Stimulated activated CD4-positive, alpha-beta T cell treated with anti-CD3 and anti-CD28 coated beads, TNF-alpha, amount 100 ng/mL, for 24 hours (primary cell): ENCODE results near the gene RUVBL2.

Experiments used
- DNase-seq, 3 experiments: peaks; one replicate each; pipeline ENCODE4 v3.0.0-alpha.2; 2020; ENCODE audit warnings: low read depth in 3 of 3

Gene RUVBL2

DNA sequence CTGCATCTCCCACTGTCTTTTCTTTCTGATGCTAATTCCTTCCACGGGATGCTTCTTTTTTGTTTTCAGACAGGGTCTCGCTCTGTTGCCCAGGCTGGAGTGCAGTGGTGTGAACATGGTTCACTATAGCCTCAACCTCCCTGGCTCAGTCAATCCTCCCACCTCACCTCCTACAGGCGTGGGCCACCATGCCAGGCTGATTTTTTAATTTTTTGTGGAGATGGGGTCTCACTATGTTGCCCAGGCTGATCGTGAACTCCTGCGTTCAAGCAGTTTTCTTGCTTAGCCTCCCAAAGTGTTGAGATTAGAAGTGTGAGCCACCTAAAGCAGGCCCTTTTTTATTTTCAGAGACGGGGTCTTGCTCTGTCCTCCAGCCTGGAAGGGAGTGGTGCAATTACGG is 5.4 kb upstream of the RUVBL2 start:
- DNase-seq: no peak

DNA sequence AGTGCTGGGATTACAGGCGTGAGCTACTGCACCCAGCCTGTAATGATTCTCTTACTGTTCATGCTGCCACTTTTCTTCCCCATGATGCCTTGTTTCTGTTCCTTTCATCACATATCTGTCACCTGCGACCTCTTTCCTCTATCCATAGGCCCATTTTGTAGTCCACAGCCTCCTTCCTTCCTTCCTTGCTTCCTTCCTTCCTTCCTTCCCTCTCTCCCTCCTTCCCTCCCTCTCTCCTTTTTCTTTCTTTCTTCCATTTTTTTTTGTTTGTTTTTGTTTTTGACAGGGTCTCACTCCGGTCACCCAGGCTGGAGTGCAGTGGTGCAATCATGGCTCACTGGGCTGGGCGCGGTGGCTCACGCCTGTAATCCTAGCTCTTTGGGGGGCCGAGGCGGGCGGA is 4.8 kb upstream of the RUVBL2 start:
- no peak for DNase-seq

DNA sequence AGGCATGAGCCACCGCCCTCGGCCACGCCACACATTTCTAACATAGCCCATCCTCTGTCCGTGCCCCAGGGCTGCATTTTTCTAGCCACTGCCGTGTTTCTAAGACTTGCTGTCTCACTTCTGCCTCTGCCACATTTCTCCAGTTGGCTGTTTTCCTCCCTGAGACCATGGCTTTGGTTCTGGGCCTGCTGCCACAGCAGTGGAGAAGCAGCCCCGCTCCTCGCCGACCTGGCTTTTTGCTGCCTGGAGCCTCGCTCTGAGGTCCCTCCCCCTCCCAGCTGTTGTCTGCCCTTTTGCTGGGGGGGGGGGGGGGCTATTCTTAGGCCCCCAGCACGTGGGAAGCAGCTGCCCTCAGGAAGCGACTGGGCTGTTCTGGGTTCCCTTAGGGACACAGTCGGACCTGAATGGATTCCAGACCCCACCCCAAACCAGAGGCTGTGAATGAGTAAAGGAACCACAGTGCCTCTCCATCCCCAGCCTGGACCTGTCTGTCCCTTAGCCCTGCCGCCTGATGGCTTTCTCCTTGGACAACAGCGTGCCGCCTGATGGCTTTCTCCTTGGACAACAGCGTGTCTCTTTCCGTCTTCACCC is 3.9 kb upstream of the RUVBL2 start:
- no peak for DNase-seq

DNA sequence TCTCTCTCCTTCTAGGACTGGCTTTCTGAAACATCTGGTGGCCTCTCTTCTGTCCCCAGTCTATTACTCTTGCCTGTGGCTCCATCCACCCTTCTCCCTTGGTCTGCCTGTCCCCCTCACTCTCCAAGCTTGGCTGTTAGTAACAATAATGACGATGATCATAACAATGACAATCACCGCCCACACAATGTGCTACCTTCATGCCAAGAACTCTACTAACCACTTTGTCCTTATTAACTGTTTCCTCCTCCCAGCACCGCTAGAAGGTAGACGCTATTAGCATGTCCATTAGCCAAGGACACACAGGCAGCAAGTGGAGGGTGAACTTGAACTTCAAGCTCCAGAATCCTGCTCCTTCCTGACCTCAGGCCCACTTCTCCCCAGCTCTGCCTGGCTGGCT is 3.3 kb upstream of the RUVBL2 start:
- no peak for DNase-seq

DNA sequence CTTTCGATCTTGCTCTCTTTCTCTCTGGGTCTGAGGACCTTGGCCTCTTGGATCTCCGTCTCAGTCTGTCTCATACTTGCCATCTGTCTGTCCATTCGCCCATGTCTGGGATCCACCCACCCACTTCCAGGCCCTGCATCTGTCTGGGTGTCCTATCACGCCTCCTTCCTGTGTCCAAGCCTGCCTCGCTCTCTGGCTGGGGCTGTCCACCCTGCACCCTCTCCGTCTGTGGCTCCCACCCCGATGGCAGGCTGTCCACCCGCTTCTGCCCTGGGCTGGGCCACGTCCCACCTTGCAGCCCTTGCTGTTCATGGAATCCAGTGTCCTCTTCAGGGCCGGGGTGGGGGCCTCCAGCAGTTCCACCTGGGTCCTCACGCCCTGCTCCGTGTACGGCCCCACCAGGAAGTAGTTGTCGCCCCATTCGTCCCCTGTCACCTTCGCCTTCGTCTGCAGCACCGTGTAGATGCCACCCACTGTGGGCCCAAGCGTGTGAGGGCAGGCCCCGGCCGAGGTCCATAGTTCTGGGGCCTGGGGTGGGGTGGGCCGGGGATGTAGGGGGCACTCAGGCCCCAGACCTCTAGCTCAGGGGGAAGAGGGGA is 2.6 kb upstream of the RUVBL2 start:
- DNase-seq: no peak

DNA sequence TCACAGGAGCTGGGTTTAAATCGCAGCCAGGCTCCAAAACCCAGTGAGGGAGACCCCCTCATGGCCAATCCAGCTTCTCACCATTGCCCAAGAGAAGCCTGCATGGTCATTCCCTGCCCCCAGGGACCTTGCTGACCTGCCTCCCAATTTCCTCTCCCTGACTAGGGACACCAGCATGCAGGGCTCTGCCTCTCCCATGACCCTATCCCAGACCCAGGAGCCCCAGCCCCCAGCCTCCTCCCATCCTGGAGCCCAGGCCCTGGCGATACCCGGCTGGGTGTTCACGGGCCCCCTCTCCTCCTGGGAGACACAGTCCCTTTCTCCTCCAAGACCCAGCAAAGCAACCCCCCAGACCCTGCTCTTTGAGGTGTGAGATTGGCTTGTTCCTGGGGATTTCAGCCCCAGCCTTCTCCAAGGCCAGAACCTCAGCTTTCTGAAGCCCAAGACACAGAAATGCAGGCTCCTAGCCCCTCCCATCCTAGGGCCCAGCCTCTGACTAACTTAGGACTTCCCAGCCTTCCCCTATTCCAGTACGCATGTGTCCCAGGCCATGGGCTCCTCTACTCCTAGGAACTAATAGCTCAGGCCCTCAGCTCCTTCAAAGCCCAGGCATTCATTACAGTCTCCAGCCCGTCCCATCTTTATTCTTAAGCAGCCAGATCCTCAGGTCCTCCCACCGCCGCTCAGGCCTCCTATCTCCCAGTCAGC is 1.7 kb upstream of the RUVBL2 start:
- no peak for DNase-seq

GRCh38 chr19:48992581-48993174 is 1.0 kb upstream of the RUVBL2 start:
- DNase-seq: no peak

DNA sequence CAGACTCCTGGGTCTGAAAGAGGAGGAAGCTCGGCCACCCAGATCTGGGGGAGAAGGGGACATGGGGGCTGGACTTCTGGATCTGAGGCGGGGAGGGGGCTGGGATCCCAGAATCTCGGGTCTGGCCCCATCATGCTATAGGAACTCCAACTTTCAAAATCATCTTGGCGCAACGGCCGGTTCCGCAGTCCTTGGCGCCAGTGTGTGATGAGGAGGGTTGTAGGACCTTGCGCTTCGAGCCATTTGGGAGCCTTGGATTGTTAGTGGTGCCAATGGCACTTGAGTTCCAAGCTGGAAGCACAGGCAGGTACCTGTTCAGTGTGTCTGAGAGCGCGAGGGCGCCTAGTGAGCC is 324 bp downstream of the RUVBL2 start:
- no peak for DNase-seq

DNA sequence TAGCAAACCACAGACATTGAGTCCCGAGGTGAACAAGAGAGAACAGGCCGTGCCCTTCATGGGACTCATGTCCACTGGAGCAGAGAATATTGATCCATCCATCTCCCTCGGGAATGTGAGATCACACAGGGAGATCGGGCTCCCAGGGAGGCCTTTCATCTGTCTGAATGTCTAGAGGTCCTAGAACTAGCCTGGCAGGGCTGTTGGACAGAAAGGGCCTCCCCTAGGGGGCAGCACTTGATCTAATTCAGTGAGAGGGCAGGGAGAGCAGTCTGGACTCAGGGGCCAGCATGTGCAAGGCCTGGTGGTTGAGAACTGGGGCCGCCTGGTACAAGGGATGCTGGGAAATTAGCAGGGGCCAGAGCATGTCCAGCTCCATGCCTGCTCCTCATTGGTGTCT is 4.3 kb downstream of the RUVBL2 start:
- peak in 1 of 3 experiments; percentile 47 for DNase-seq

DNA sequence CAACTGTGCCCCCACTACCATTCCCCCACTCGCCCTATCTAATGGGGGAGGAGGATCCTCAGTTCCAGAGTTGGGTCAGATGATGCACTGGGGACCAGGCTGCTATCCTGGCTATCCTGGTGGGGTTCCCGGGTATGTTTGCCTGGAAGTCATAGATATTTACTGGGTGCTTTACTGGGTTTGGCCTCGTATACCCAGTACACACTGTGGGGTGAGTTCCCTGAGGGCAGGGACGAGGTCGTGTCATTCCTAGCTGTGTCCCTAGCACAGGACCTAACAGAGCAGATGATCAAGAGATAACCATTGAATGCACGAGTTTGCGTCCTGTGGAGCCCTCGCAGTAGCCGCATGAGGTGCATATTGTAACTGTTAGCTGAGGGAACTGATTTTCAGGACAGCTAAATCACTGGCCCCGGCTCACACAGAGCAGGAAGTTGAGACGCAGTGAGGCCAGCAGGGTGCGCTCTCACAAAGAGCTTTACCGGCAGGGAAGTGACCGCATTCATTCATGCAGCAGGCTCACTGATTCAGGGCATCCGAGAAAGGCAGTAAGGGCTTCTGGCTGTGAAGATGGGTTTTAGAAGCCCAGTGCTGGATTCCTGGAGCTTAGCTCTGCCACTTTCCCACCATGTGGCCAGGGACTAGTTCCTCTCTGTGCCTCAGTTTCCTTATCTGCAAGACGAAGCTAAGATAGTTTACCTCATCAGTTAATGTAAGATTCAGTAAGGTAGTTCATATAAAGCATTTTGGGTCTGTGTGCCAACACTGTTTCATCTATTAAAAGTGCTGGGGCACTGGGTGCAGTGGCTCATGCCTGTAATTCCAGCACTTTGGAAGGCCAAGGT is 6.0 kb downstream of the RUVBL2 start:
- peak in 2 of 3 experiments; percentile 40 to 69 for DNase-seq

- no peak for DNase-seq
Observed at GRCh38 chr19:49004133-49004532, 10.4 kb downstream of the RUVBL2 start.

- DNase-seq: no peak
Observed at GRCh38 chr19:49004964-49005614, 11.4 kb downstream of the RUVBL2 start.

DNA sequence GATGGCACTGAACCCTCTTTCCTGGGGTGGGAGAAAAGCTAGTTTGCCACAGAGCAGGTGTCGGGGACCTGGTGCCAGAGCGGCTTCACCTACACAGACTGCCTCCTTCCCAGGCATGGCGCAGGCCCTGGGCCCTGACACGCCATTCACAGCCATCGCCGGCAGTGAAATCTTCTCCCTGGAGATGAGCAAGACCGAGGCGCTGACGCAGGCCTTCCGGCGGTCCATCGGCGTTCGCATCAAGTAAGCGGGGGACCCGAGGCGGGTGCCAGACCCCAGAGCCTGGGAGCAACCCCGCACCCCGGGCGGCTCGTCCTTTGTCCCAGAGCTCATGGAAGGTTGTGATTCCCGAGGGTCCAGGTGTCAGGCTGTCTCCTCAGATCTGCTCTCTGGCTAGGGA is 13.2 kb downstream of the RUVBL2 start:
- DNase-seq: no peak

DNA sequence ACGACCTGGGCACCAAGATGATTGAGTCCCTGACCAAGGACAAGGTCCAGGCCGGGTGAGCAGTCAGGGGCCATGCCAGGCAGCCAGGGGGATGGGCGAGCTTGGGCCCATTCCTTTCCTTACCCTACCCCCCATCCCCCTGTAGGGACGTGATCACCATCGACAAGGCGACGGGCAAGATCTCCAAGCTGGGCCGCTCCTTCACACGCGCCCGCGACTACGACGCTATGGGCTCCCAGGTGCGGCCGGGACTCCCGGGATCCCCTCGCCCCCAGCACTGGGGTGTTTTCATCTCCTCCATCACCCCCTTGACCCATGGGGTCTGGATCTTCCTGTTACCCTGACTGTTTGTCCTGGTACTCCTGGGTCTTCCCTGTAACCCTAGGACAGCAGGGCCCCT is 16.1 kb downstream of the RUVBL2 start:
- no peak for DNase-seq

- no peak for DNase-seq
Observed at GRCh38 chr19:49010453-49010852, 16.8 kb downstream of the RUVBL2 start.

DNA sequence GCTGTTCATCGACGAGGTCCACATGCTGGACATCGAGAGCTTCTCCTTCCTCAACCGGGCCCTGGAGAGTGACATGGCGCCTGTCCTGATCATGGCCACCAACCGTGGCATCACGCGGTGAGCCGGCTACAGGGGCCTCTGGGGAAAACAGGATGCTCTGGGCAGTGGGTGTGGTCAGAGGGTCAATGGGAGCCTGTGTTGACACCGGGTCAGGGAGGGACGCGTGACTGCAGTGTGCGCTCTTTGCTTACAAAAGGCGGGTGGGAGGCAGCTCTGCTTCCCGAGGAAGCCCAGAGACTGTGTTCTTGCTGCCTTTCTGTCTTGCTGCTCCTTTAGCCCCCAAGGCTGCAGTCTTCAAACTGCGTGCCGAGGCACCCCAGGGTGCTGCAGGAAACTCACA is 17.5 kb downstream of the RUVBL2 start:
- no peak for DNase-seq

- DNase-seq: no peak
Observed at GRCh38 chr19:49014123-49014869, 20.6 kb downstream of the RUVBL2 start.

GRCh38 chr19:49014870-49015255 is 21.2 kb downstream of the RUVBL2 start:
- DNase-seq: no peak

GRCh38 chr19:49016067-49016839 is 22.6 kb downstream of the RUVBL2 start:
- no peak for DNase-seq

DNA sequence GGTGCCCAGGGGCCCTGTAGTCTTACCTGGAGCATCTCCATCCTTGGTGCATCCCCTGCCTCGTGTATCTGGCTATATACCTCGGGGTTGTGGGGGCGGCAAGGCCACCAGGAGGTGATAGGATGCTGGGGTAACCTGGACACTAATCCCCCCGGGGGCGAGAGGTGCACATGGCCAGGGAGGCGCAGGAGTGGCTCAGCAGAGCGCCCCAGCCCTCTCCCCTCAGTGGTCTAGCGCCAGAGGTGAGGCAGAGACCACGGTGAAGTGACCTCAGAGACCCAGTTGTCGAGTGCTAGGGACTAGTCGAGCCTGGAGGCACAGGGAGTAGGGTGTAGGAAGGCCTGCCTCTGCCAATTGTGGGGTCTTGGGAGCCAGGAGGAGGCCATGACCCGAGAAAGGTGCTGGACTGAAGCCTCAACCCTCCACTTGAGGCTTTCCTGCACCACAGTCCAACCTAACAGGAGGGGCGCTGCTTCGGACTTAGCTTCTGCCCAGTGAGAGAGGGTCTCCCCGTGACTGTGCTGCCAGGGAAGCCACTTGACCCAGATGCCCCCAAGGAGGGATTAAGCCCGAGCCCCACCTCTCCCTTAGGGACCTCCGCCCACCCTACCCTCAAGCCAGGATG is 23.5 kb downstream of the RUVBL2 start, which contains the start of gene LHB:
Gene LHB, minus strand, starts transcription at position 51 of the 625 bp plus-strand sequence. Its CDS starts 10 bp downstream, at position 41.
- DNase-seq: no peak
